ENCODE results near the gene RNF113B. TPM values are rescaled to one million over a fixed set of nuclear protein-coding genes. Genes with fewer than 3 reads are reported as not detected.

The RNF113B gene
- total and polyA plus RNA-seq, 2 of the 13 experiments (the other 11 are each of a cell fraction or from before 2014, with no cell fraction given): not detected

DNA sequence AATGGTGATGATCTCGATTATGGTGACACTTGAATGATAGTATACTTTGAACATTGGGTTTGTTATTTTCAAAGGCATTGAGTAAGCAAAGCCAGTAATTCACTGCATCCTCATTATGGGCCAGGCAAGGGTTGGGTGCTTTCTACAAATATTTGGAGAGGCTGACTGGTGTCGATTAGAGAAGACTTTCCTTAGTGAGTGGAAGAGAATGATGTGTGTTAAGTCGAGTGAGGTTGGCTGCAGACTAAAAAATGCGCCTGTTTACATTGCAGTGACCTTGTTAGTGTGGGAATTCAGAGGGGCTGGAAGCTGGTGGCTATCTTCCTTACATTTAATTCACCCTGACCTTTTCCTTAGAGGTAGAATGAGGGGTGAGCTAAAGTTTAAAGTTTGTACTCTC, 22.4 kb upstream of the RNF113B start (continued):
- TF ChIP-seq, protein P1, sequence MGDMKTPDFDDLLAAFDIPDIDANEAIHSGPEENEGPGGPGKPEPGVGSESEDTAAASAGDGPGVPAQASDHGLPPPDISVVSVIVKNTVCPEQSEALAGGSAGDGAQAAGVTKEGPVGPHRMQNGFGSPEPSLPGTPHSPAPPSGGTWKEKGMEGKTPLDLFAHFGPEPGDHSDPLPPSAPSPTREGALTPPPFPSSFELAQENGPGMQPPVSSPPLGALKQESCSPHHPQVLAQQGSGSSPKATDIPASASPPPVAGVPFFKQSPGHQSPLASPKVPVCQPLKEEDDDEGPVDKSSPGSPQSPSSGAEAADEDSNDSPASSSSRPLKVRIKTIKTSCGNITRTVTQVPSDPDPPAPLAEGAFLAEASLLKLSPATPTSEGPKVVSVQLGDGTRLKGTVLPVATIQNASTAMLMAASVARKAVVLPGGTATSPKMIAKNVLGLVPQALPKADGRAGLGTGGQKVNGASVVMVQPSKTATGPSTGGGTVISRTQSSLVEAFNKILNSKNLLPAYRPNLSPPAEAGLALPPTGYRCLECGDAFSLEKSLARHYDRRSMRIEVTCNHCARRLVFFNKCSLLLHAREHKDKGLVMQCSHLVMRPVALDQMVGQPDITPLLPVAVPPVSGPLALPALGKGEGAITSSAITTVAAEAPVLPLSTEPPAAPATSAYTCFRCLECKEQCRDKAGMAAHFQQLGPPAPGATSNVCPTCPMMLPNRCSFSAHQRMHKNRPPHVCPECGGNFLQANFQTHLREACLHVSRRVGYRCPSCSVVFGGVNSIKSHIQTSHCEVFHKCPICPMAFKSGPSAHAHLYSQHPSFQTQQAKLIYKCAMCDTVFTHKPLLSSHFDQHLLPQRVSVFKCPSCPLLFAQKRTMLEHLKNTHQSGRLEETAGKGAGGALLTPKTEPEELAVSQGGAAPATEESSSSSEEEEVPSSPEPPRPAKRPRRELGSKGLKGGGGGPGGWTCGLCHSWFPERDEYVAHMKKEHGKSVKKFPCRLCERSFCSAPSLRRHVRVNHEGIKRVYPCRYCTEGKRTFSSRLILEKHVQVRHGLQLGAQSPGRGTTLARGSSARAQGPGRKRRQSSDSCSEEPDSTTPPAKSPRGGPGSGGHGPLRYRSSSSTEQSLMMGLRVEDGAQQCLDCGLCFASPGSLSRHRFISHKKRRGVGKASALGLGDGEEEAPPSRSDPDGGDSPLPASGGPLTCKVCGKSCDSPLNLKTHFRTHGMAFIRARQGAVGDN (CRISPR knock-in tag; IDR thresholded peaks at IDR 0.05): no peak
- no peak for TF ChIP-seq SIN3A (IDR thresholded peaks at IDR 0.05; ENCODE audit: borderline replicate concordance, low read depth, low read length)
- 0 out of 2 replicates have a peak, but pooled peaks have one; percentile 33 for TF ChIP-seq CREM (IDR thresholded peaks at IDR 0.05)
- TF ChIP-seq CREM (CRISPR knock-in tag; IDR thresholded peaks at IDR 0.05): no peak
- no peak for TF ChIP-seq AGO1 (IDR thresholded peaks at IDR 0.05; ENCODE audit: low read depth, low read length, poor library complexity, severe bottlenecking)
- no peak for TF ChIP-seq TAF15 (IDR thresholded peaks at IDR 0.05; ENCODE audit: low read depth, low read length, poor library complexity, severe bottlenecking)
- TF ChIP-seq HNF1A (IDR thresholded peaks at IDR 0.05; ENCODE audit: low read depth): no peak
- peak; percentile 26; the same call in 1 of the 2 replicates for TF ChIP-seq HNF1A (CRISPR knock-in tag; IDR thresholded peaks at IDR 0.05; ENCODE audit: borderline replicate concordance)
- no peak for TF ChIP-seq SPEN (CRISPR knock-in tag; IDR thresholded peaks at IDR 0.05; ENCODE audit: low read depth)
- TF ChIP-seq NFE2L1 (CRISPR knock-in tag; IDR thresholded peaks at IDR 0.05; ENCODE audit: borderline replicate concordance): no peak
- TF ChIP-seq ZEB1 (IDR thresholded peaks at IDR 0.05; ENCODE audit: insufficient replicate concordance, low read depth): no peak
- no peak for TF ChIP-seq KMT2B (CRISPR knock-in tag; IDR thresholded peaks at IDR 0.05)
- TF ChIP-seq ZBTB33 (CRISPR knock-in tag; IDR thresholded peaks at IDR 0.05): no peak
- TF ChIP-seq ZFY (CRISPR knock-in tag; IDR thresholded peaks at IDR 0.05): no peak
- peak; percentile 30; the same call in 1 of the 2 replicates for TF ChIP-seq HMG20A (CRISPR knock-in tag; IDR thresholded peaks at IDR 0.05; ENCODE audit: borderline replicate concordance)
